Stimulated activated naive CD8-positive, alpha-beta T cell treated with anti-CD3 and anti-CD28 coated beads, Interleukin-15, Interleukin-2, amounts not matched to agents 100 U/mL and 50 U/mL, for 24 hours (primary cell): ENCODE measurements around the gene HNRNPA3.
A peak's percentile ranks its signal among the peaks of the same experiment; 100 is the strongest.
"Not testable (repeated sequence)": the region's sequence is repeated elsewhere in the genome, so short reads cannot be mapped to it uniquely, and the experiment has no call there.

ENCODE experiments used
- ATAC-seq: fragments of 150-1000 bp; cut with Tn5 transposase; one replicate; pipeline ENCODE4 v1.10.0; 2021
- DNase-seq: peaks from one replicate; pipeline ENCODE4 v3.0.0; 2021

HNRNPA3 gene

GRCh38 chr2:177234267-177234666 lies 21.7 kb downstream of the HNRNPA3 start:
- DNase-seq (no peak), ATAC-seq (no peak)

- ATAC-seq (no peak), DNase-seq (no peak)
Measured at GRCh38 chr2:177235855-177236437, 23.4 kb downstream of the HNRNPA3 start.

GRCh38 chr2:177237932-177238331 lies 25.3 kb downstream of the HNRNPA3 start:
- DNase-seq: no peak

GRCh38 chr2:177239053-177239452 lies 26.5 kb downstream of the HNRNPA3 start:
- no peak for DNase-seq
- ATAC-seq: no peak

More at GRCh38 chr2:177237932-177238331, 25.3 kb downstream of the HNRNPA3 start:
- no peak for ATAC-seq

GRCh38 chr2:177239932-177240630 lies 27.5 kb downstream of the HNRNPA3 start:
- ATAC-seq (peak; percentile 73), DNase-seq (no peak)

GRCh38 chr2:177241711-177242120 lies 29.1 kb downstream of the HNRNPA3 start:
- no peak for ATAC-seq

GRCh38 chr2:177242121-177242987 lies 29.8 kb downstream of the HNRNPA3 start:
- no peak for ATAC-seq
- DNase-seq: no peak

More at GRCh38 chr2:177241711-177242120, 29.1 kb downstream of the HNRNPA3 start:
- no peak for DNase-seq

- DNase-seq: no peak
- no peak for ATAC-seq
Measured at GRCh38 chr2:177243073-177243472, 30.5 kb downstream of the HNRNPA3 start.

GRCh38 chr2:177243476-177243875 lies 30.9 kb downstream of the HNRNPA3 start:
- DNase-seq (no peak), ATAC-seq (no peak)

- DNase-seq: no peak
- ATAC-seq: peak; percentile 41
Measured at GRCh38 chr2:177244244-177244771, 31.7 kb downstream of the HNRNPA3 start.

GRCh38 chr2:177245010-177245422 lies 32.4 kb downstream of the HNRNPA3 start:
- no peak for DNase-seq
- ATAC-seq: no peak

GRCh38 chr2:177246000-177246399 lies 33.4 kb downstream of the HNRNPA3 start:
- no peak for ATAC-seq
- no peak for DNase-seq

- DNase-seq, ATAC-seq: not testable (repeated sequence)
Measured at GRCh38 chr2:177246523-177247030, 34.0 kb downstream of the HNRNPA3 start.

GRCh38 chr2:177247693-177248262 lies 35.2 kb downstream of the HNRNPA3 start:
- no peak for ATAC-seq
- DNase-seq: no peak

GRCh38 chr2:177249038-177249437 lies 36.4 kb downstream of the HNRNPA3 start:
- DNase-seq: no peak
- no peak for ATAC-seq

GRCh38 chr2:177250461-177250860 lies 37.9 kb downstream of the HNRNPA3 start:
- DNase-seq (no peak), ATAC-seq (no peak)

- ATAC-seq (no peak), DNase-seq (no peak)
Measured at GRCh38 chr2:177251165-177251542, 38.6 kb downstream of the HNRNPA3 start.

GRCh38 chr2:177252808-177253531 lies 40.4 kb downstream of the HNRNPA3 start:
- ATAC-seq (no peak), DNase-seq (no peak)

- DNase-seq: no peak
Measured at GRCh38 chr2:177253704-177254103, 41.1 kb downstream of the HNRNPA3 start.

GRCh38 chr2:177254433-177255226 lies 42.0 kb downstream of the HNRNPA3 start:
- DNase-seq (peak; percentile 31), ATAC-seq (no peak)

More at GRCh38 chr2:177253704-177254103, 41.1 kb downstream of the HNRNPA3 start:
- ATAC-seq: no peak

- ATAC-seq (no peak), DNase-seq (no peak)
Measured at GRCh38 chr2:177255227-177255601, 42.6 kb downstream of the HNRNPA3 start.
